Activated T-cell treated with anti-CD3 and anti-CD28 coated beads, Interleukin-2, amount 50 U/mL, for 4 hours (primary cell): ENCODE measurements around the gene COL11A1. TPM values are rescaled to one million over a fixed set of nuclear protein-coding genes. Genes with fewer than 3 reads are reported as not detected.
"Not testable (repeated sequence)": the region's sequence is repeated elsewhere in the genome, so short reads cannot be mapped to it uniquely, and the experiment has no call there.

Experiments used
- ATAC-seq, 2 donors: fragments of 200-7000 bp; cut with Tn5 transposase; one replicate each; pipeline ENCODE4 v1.10.0; 2021
- DNase-seq: peaks from one replicate; pipeline ENCODE4 v3.0.0-alpha.2; 2020
- H3K27me3 Mint-ChIP-seq: one replicate; pipeline ENCODE4 v1.8.0; 2021; ENCODE audit warnings: low read depth, mixed read lengths
- H3K36me3 Mint-ChIP-seq: one replicate; pipeline ENCODE4 v1.8.0; 2022; ENCODE audit warnings: mixed read lengths; ENCODE audit not compliant: insufficient read depth
- H3K4me1 Mint-ChIP-seq: one replicate; pipeline ENCODE4 v1.8.0; 2021; ENCODE audit warnings: low read depth, mixed read lengths
- H3K4me3 Mint-ChIP-seq: one replicate; pipeline ENCODE4 v1.8.0; 2021; ENCODE audit warnings: mild to moderate bottlenecking, moderate library complexity, mixed read lengths
- H3K9me3 Mint-ChIP-seq: one replicate; pipeline ENCODE4 v1.8.0; 2021; ENCODE audit warnings: mixed read lengths
- total RNA-seq, 3 donors: library from RNA; stranded (reverse); gene quantifications; one replicate each; pipeline ENCODE4 v1.2.1, GENCODE V29; 2021

Gene COL11A1
- total RNA-seq, 3 donors from 2014 or later = not detected

GRCh38 chr1:103025858-103026409 is 82.4 kb downstream of the COL11A1 start:
- Mint-ChIP-seq H3K27me3 (no peaks in the 10 kb centered on the region), H3K4me3 (no peak overlapping the region), H3K4me1 (no peaks in the 10 kb centered on the region), H3K9me3 (no peaks in the 10 kb centered on the region), H3K36me3 (no peaks in the 10 kb centered on the region)
- ATAC-seq (no peak), DNase-seq (no peak)

DNA sequence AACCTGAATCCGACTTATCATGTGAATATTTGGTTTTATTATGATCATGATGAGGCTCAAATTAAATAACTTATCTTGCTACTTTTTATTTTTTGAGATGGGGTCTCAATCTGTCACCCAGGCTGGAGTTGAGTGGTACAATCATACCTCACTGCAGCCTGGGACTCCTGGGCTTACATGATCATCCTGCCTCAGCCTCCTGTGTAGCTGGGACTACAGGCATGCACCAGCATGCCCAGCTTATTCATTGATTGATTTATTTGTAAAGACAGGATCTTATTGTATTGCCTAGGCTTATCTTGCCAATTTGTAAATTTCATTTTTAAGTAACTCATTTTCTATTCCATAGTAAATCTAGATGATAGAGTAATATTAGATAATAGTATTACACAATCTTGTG is 84.3 kb downstream of the COL11A1 start:
- DNase-seq = no peak
- H3K27me3 Mint-ChIP-seq = no peaks in the 10 kb centered on the region

DNA sequence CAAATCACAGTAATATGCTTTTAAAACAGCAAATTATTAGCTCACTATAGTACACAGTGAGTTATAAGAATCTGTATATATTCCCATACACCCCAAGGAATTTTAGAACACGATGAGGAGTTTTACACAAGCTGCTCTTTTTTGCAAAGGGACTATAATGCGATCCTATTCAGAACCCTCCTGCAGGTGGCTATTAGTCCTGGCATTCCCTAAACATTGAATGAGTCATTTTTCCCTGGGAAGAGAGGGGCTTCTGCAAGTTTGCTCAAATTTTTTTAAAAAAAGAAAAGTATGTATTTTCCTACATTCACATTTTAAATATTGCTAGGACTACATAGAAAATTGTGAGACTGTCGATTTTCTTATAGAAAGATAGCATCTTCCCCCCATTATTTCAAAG is 106.3 kb downstream of the COL11A1 start:
- Mint-ChIP-seq H3K27me3 (no peaks in the 10 kb centered on the region), H3K4me1 (no peaks in the 10 kb centered on the region), H3K9me3 (peaks cover 3% of the 10 kb centered on the region), H3K36me3 (no peaks in the 10 kb centered on the region), H3K4me3 (no peak overlapping the region)
- no peak for DNase-seq
- ATAC-seq = no peak

More for the DNA sequence above, 84.3 kb downstream of the COL11A1 start:
- no peak for ATAC-seq
- H3K36me3 Mint-ChIP-seq = no peaks in the 10 kb centered on the region
- no peak overlapping the region for H3K4me3 Mint-ChIP-seq
- H3K9me3 Mint-ChIP-seq = no peaks in the 10 kb centered on the region
- H3K4me1 Mint-ChIP-seq = no peaks in the 10 kb centered on the region

GRCh38 chr1:102978874-102979273 is 129.4 kb downstream of the COL11A1 start:
- ATAC-seq (no peak), DNase-seq (no peak)
- H3K27me3 Mint-ChIP-seq = no peaks in the 10 kb centered on the region
- no peaks in the 10 kb centered on the region for H3K4me1 Mint-ChIP-seq
- H3K4me3 Mint-ChIP-seq = no peak overlapping the region
- H3K9me3 Mint-ChIP-seq = no peaks in the 10 kb centered on the region
- no peaks in the 10 kb centered on the region for H3K36me3 Mint-ChIP-seq

DNA sequence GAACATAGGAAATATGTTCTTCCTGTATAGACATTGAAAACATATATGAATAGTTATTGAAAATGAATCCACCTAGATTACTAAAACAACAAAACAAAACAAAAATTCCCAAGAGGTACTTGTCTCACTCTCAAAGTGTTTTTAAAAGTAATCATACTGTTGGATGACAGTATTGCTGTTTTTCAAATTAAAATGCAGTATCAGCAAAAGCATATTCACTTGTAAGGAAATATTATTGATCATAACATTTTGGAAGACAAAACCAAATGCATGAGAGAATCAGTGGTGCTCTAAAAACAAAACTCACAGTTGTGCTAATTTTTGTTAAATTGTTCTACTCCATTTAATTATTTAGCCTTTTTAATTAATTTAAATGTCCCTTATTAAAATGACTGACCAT is 131.0 kb downstream of the COL11A1 start:
- ATAC-seq (no peak), DNase-seq (no peak)
- H3K36me3 Mint-ChIP-seq = no peaks in the 10 kb centered on the region
- no peak overlapping the region for H3K4me3 Mint-ChIP-seq
- H3K27me3 Mint-ChIP-seq = no peaks in the 10 kb centered on the region
- no peaks in the 10 kb centered on the region for H3K4me1 Mint-ChIP-seq
- H3K9me3 Mint-ChIP-seq = no peaks in the 10 kb centered on the region

DNA sequence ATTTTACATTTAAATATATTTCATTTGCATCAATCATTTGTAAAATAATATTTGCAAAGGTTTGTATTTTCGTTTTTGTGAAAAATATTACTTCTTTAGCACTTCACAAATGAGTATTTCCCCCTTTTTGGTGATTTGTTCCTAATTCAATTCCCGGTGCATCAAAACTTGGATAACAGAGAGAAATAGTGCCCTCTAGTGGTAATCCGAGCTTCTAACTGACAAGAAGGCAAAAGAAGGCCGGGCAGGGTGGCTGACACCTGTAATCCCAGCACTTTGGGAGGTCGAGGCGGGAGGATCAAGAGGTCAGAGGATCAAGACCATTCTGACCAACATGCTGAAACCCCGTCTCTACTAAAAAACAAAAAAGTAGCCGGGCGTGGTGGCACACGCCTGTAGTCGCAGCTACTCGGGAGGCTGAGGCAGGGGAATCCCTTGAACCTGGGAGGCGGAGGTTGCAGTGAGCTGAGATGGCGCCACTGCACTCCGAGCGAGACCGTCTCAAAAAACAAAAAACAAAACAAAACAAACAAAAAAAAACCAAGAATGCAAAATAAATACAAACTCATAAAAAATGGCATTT is 137.7 kb downstream of the COL11A1 start:
- no peak for ATAC-seq
- no peaks in the 10 kb centered on the region for H3K9me3 Mint-ChIP-seq
- no peak for DNase-seq
- no peaks in the 10 kb centered on the region for H3K4me1 Mint-ChIP-seq
- no peaks in the 10 kb centered on the region for H3K36me3 Mint-ChIP-seq
- no peaks in the 10 kb centered on the region for H3K27me3 Mint-ChIP-seq
- no peak overlapping the region for H3K4me3 Mint-ChIP-seq

GRCh38 chr1:102967786-102968185 is 140.5 kb downstream of the COL11A1 start:
- DNase-seq (no peak), ATAC-seq (no peak)
- H3K4me1 Mint-ChIP-seq = no peaks in the 10 kb centered on the region
- H3K36me3 Mint-ChIP-seq = no peaks in the 10 kb centered on the region
- H3K27me3 Mint-ChIP-seq = no peaks in the 10 kb centered on the region
- no peak overlapping the region for H3K4me3 Mint-ChIP-seq
- no peaks in the 10 kb centered on the region for H3K9me3 Mint-ChIP-seq

- H3K4me3 Mint-ChIP-seq = no peak overlapping the region
- DNase-seq (no peak), ATAC-seq (no peak)
- no peaks in the 10 kb centered on the region for H3K27me3 Mint-ChIP-seq
- H3K4me1 Mint-ChIP-seq = no peaks in the 10 kb centered on the region
- peaks cover 3% of the 10 kb centered on the region for H3K9me3 Mint-ChIP-seq
- H3K36me3 Mint-ChIP-seq = no peaks in the 10 kb centered on the region
These were observed 146.8 kb downstream of the COL11A1 start for GRCh38 chr1:102961549-102961948.

DNA sequence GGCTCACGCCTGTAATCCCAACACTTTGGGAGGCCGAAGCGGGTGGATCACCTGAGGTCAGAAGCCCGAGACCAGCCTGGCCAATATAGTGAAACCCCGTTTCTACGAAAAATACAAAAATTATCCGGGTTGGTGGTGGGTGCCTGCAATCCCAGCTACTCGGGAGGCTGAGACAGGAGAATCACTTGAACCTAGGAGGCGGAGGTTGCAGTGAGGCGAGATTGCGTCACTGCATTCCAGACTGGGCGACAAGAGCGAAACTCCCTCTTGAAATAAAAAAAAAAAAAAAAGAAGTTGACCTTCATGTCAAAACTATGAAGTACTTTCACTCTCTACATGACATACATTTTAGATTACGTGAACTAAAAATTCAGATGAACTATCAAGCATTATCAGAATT is 153.7 kb downstream of the COL11A1 start:
- Mint-ChIP-seq H3K9me3 (no peaks in the 10 kb centered on the region), H3K4me3 (no peak overlapping the region), H3K36me3 (no peaks in the 10 kb centered on the region), H3K4me1 (no peaks in the 10 kb centered on the region), H3K27me3 (no peaks in the 10 kb centered on the region)
- DNase-seq (no peak), ATAC-seq (no peak)

- ATAC-seq (no peak), DNase-seq (no peak)
- Mint-ChIP-seq H3K27me3 (no peaks in the 10 kb centered on the region), H3K4me1 (no peaks in the 10 kb centered on the region), H3K36me3 (no peaks in the 10 kb centered on the region), H3K4me3 (no peak overlapping the region), H3K9me3 (no peaks in the 10 kb centered on the region)
These were observed 155.9 kb downstream of the COL11A1 start for GRCh38 chr1:102952400-102952799.

DNA sequence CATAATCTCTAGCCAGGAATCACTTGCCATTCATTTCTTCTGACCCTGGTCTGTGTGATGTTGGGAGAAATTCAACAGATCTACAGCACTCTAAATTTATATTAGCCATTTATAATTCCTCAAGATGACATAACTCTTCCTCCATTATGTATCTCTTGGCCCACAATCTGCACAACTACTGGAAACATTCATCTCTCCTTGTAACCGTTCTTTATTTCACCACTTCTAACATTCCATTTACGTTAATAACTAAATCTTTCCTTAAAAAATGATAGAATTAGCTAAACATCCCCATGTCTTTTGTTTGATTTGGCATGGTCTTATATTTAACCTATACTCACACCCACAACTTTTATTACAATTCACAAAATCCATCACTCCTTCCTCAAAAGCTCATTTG is 166.0 kb downstream of the COL11A1 start:
- Mint-ChIP-seq H3K36me3 (no peaks in the 10 kb centered on the region), H3K27me3 (no peaks in the 10 kb centered on the region), H3K4me3 (no peak overlapping the region), H3K4me1 (no peaks in the 10 kb centered on the region), H3K9me3 (no peaks in the 10 kb centered on the region)
- no peak for ATAC-seq
- no peak for DNase-seq

DNA sequence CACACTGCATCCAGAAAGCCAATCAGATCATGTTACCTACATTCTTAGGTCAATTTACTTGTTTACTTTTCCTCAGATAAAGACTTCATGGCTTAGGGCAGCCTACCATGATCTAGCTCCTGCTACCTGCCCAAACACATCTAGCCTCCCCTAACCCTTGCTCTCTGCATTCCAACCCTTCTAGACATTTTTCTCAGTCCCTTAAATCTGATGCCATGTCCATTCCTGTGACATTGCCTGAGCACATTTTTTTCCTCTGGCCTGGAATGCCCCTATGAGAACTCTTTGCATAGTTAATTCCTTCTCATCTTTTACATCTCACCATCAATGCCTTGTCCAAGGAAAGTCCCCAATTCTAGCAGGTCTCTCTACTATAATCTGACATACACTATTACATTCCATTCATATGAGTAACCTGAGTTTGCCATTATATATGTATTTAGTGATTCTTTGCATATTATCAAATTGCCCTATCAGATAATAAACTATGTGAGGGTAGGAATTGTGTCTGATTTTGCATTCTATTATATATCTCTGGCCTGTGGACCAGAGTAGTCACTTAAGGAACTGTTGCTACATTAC is 166.9 kb downstream of the COL11A1 start:
- no peak for DNase-seq
- Mint-ChIP-seq H3K4me1 (no peaks in the 10 kb centered on the region), H3K27me3 (no peaks in the 10 kb centered on the region), H3K36me3 (no peaks in the 10 kb centered on the region), H3K4me3 (no peak overlapping the region), H3K9me3 (no peaks in the 10 kb centered on the region)
- ATAC-seq = no peak

- Mint-ChIP-seq H3K36me3 (no peaks in the 10 kb centered on the region), H3K27me3 (no peaks in the 10 kb centered on the region), H3K4me1 (no peaks in the 10 kb centered on the region), H3K9me3 (peaks cover 3% of the 10 kb centered on the region), H3K4me3 (no peak overlapping the region)
- ATAC-seq (no peak), DNase-seq (no peak)
These were observed 170.9 kb downstream of the COL11A1 start for GRCh38 chr1:102937401-102937800.

DNA sequence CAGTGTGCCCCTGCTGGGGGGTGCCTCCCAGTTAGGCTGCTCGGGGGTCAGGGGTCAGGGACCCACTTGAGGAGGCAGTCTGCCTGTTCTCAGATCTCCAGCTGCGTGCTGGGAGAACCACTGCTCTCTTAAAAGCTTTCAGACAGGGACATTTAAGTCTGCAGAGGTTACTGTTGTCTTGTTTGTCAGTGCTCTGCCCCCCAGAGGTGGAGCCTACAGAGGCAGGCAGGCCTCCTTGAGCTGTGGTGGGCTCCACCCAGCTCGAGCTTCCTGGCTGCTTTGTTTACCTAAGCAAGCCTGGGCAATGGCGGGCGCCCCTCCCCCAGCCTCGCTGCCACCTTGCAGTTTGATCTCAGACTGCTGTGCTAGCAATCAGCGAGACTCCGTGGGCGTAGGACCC is 175.0 kb downstream of the COL11A1 start:
- not testable (repeated sequence) for H3K4me3 Mint-ChIP-seq, DNase-seq, H3K9me3 Mint-ChIP-seq, ATAC-seq, H3K4me1 Mint-ChIP-seq, H3K27me3 Mint-ChIP-seq, H3K36me3 Mint-ChIP-seq

GRCh38 chr1:102919659-102920058 is 188.7 kb downstream of the COL11A1 start:
- Mint-ChIP-seq H3K9me3 (no peaks in the 10 kb centered on the region), H3K36me3 (no peaks in the 10 kb centered on the region), H3K27me3 (no peaks in the 10 kb centered on the region), H3K4me3 (no peak overlapping the region), H3K4me1 (no peaks in the 10 kb centered on the region)
- no peak for ATAC-seq
- no peak for DNase-seq
